SK-N-SH (cell line): ENCODE measurements around the gene ZNF414. TPM values are rescaled to one million over a fixed set of nuclear protein-coding genes. Genes with fewer than 3 reads are reported as not detected.

Source experiments
- FOSL2 ChIP-seq: IDR thresholded peaks from 2 replicates; pipeline ENCODE4 v1.4.0; 2012; ENCODE audit warnings: low read depth, mild to moderate bottlenecking, moderate library complexity, borderline replicate concordance
- FOXM1 ChIP-seq: IDR thresholded peaks from 2 replicates; pipeline ENCODE4 v1.4.0; 2012; ENCODE audit warnings: low read depth, mild to moderate bottlenecking
- GABPA ChIP-seq: IDR thresholded peaks from 2 replicates; pipeline ENCODE4 v1.4.0; 2012; ENCODE audit warnings: low read depth, mild to moderate bottlenecking
- GATA2 ChIP-seq: sonication (generic); formaldehyde crosslinking; IDR thresholded peaks from 2 replicates; pipeline ENCODE4 v1.5.0; 2020; ENCODE audit warnings: mild to moderate bottlenecking, missing genetic modification reagents
- MEF2A ChIP-seq: IDR thresholded peaks from 2 replicates; pipeline ENCODE4 v1.4.0; 2012; ENCODE audit warnings: low read depth, borderline replicate concordance
- MXI1 ChIP-seq: IDR thresholded peaks from 2 replicates; pipeline ENCODE4 v1.6.1; 2012; ENCODE audit warnings: mild to moderate bottlenecking, low read depth, low read length, improper control_type of control experiment
- POLR2AphosphoS5 ChIP-seq: IDR thresholded peaks from 2 replicates; pipeline ENCODE4 v1.6.1; 2012; ENCODE audit warnings: low read depth, low read length
- RCOR1 ChIP-seq: fragments of 150-350 bp; IDR thresholded peaks from 2 replicates; pipeline ENCODE4 v1.6.1; 2017; ENCODE audit warnings: antibody characterized with exemption, low read length
- RFX5 ChIP-seq: IDR thresholded peaks from 2 replicates; pipeline ENCODE4 v1.6.1; 2012; ENCODE audit warnings: mild to moderate bottlenecking, improper control_type of control experiment, low read length
- SMC3 ChIP-seq: IDR thresholded peaks from 2 replicates; pipeline ENCODE4 v1.6.1; 2012; ENCODE audit warnings: low read depth, low read length, improper control_type of control experiment
- TEAD4 ChIP-seq: IDR thresholded peaks from 2 replicates; pipeline ENCODE4 v1.4.0; 2012; ENCODE audit warnings: mild to moderate bottlenecking, borderline replicate concordance; ENCODE audit not compliant: insufficient read depth
- polyA plus RNA-seq, 3 experiments: library from polyadenylated mRNA; depleted of rRNA; stranded (reverse); fragments of >200 nt; gene quantifications; 2 replicates each; pipeline ENCODE4 v1.2.3, GENCODE V29; 2012
- TF ChIP-seq, protein P1 (sequence below): IDR thresholded peaks from 2 replicates; pipeline ENCODE4 v1.6.1; 2012; ENCODE audit warnings: mild to moderate bottlenecking, low read depth, low read length, moderate library complexity
- TF ChIP-seq, protein P2 (sequence below): IDR thresholded peaks from 2 replicates; pipeline ENCODE4; 2012
- TF ChIP-seq, protein P3 (sequence below): IDR thresholded peaks from 2 replicates; pipeline ENCODE4 v1.4.0; 2012; ENCODE audit warnings: low read depth, borderline replicate concordance
- TF ChIP-seq, protein P4 (sequence below): fragments of 150-350 bp; IDR thresholded peaks from 2 replicates; pipeline ENCODE4 v1.6.1; 2016; ENCODE audit warnings: mild to moderate bottlenecking, low read depth, low read length
- TF ChIP-seq, protein P5 (sequence below): fragments of 200-600 bp; sonication (generic); IDR thresholded peaks from 2 replicates; pipeline ENCODE4 v1.6.1; 2017; ENCODE audit warnings: antibody characterized with exemption, mild to moderate bottlenecking, moderate library complexity
- TF ChIP-seq, protein P6 (sequence below): IDR thresholded peaks from 2 replicates; pipeline ENCODE4 v1.4.0; 2012; ENCODE audit warnings: low read depth

ZNF414 gene
- polyA plus RNA-seq, 1 of the 3 experiments (the other 2 are of a cell fraction) = 17.0 TPM

DNA sequence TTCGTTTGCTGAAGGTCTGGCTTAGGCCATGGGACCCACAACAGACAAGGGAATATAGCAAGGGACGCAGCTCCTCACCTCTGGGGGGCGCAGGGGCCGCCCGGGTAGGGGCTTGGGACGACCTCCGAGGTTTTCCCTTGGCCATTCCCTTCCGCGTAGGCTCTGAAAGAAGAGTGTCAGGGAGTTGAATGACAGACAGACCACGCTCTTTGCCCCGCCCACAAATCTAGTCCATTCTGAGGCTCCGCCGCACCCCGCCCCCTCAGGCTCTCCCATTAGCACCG lies 11.4 kb upstream of the ZNF414 start (continued):
- TF ChIP-seq, protein P1, sequence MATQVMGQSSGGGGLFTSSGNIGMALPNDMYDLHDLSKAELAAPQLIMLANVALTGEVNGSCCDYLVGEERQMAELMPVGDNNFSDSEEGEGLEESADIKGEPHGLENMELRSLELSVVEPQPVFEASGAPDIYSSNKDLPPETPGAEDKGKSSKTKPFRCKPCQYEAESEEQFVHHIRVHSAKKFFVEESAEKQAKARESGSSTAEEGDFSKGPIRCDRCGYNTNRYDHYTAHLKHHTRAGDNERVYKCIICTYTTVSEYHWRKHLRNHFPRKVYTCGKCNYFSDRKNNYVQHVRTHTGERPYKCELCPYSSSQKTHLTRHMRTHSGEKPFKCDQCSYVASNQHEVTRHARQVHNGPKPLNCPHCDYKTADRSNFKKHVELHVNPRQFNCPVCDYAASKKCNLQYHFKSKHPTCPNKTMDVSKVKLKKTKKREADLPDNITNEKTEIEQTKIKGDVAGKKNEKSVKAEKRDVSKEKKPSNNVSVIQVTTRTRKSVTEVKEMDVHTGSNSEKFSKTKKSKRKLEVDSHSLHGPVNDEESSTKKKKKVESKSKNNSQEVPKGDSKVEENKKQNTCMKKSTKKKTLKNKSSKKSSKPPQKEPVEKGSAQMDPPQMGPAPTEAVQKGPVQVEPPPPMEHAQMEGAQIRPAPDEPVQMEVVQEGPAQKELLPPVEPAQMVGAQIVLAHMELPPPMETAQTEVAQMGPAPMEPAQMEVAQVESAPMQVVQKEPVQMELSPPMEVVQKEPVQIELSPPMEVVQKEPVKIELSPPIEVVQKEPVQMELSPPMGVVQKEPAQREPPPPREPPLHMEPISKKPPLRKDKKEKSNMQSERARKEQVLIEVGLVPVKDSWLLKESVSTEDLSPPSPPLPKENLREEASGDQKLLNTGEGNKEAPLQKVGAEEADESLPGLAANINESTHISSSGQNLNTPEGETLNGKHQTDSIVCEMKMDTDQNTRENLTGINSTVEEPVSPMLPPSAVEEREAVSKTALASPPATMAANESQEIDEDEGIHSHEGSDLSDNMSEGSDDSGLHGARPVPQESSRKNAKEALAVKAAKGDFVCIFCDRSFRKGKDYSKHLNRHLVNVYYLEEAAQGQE = no peak
- TF ChIP-seq GABPA (no peak), SMC3 (no peak; the same call in 1 of the 2 replicates), TEAD4 (no peak), FOSL2 (no peak), MEF2A (no peak), RCOR1 (no peak), FOXM1 (no peak), POLR2AphosphoS5 (peak; percentile 66), GATA2 (CRISPR knock-in tag) (no peak), MXI1 (peak; percentile 71; the same call in 1 of the 2 replicates), RFX5 (no peak)
- TF ChIP-seq, protein P2, sequence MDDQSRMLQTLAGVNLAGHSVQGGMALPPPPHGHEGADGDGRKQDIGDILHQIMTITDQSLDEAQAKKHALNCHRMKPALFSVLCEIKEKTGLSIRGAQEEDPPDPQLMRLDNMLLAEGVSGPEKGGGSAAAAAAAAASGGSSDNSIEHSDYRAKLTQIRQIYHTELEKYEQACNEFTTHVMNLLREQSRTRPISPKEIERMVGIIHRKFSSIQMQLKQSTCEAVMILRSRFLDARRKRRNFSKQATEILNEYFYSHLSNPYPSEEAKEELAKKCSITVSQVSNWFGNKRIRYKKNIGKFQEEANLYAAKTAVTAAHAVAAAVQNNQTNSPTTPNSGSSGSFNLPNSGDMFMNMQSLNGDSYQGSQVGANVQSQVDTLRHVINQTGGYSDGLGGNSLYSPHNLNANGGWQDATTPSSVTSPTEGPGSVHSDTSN = peak; percentile 94
- TF ChIP-seq, protein P3, sequence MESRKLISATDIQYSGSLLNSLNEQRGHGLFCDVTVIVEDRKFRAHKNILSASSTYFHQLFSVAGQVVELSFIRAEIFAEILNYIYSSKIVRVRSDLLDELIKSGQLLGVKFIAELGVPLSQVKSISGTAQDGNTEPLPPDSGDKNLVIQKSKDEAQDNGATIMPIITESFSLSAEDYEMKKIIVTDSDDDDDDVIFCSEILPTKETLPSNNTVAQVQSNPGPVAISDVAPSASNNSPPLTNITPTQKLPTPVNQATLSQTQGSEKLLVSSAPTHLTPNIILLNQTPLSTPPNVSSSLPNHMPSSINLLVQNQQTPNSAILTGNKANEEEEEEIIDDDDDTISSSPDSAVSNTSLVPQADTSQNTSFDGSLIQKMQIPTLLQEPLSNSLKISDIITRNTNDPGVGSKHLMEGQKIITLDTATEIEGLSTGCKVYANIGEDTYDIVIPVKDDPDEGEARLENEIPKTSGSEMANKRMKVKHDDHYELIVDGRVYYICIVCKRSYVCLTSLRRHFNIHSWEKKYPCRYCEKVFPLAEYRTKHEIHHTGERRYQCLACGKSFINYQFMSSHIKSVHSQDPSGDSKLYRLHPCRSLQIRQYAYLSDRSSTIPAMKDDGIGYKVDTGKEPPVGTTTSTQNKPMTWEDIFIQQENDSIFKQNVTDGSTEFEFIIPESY = no peak
- TF ChIP-seq, protein P4, sequence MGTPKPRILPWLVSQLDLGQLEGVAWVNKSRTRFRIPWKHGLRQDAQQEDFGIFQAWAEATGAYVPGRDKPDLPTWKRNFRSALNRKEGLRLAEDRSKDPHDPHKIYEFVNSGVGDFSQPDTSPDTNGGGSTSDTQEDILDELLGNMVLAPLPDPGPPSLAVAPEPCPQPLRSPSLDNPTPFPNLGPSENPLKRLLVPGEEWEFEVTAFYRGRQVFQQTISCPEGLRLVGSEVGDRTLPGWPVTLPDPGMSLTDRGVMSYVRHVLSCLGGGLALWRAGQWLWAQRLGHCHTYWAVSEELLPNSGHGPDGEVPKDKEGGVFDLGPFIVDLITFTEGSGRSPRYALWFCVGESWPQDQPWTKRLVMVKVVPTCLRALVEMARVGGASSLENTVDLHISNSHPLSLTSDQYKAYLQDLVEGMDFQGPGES = no peak
- TF ChIP-seq, protein P5, sequence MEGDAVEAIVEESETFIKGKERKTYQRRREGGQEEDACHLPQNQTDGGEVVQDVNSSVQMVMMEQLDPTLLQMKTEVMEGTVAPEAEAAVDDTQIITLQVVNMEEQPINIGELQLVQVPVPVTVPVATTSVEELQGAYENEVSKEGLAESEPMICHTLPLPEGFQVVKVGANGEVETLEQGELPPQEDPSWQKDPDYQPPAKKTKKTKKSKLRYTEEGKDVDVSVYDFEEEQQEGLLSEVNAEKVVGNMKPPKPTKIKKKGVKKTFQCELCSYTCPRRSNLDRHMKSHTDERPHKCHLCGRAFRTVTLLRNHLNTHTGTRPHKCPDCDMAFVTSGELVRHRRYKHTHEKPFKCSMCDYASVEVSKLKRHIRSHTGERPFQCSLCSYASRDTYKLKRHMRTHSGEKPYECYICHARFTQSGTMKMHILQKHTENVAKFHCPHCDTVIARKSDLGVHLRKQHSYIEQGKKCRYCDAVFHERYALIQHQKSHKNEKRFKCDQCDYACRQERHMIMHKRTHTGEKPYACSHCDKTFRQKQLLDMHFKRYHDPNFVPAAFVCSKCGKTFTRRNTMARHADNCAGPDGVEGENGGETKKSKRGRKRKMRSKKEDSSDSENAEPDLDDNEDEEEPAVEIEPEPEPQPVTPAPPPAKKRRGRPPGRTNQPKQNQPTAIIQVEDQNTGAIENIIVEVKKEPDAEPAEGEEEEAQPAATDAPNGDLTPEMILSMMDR = peak; percentile 44
- TF ChIP-seq, protein P6, sequence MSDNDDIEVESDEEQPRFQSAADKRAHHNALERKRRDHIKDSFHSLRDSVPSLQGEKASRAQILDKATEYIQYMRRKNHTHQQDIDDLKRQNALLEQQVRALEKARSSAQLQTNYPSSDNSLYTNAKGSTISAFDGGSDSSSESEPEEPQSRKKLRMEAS = peak; percentile 36; the same call in 1 of the 2 replicates
